GM18951 (cell line): ENCODE data around the gene PADI1.

Experiments
- POLR2A ChIP-seq: IDR thresholded peaks from 4 replicates; pipeline ENCODE4 v1.6.1; 2011; ENCODE audit warnings: mild to moderate bottlenecking; ENCODE audit not compliant: insufficient read length, insufficient read depth; ENCODE audit errors: extremely low read depth
- in situ Hi-C: fragments of 300-500 bp; cut with MboI; formaldehyde crosslinking; loops from one replicate; pipeline ENCODE4 v1.12.0; 2022; ENCODE audit warnings: low sequenced_read_pairs, mixed read lengths, inconsistent platforms; ENCODE audit not compliant: unreplicated experiment

The PADI1 gene

DNA sequence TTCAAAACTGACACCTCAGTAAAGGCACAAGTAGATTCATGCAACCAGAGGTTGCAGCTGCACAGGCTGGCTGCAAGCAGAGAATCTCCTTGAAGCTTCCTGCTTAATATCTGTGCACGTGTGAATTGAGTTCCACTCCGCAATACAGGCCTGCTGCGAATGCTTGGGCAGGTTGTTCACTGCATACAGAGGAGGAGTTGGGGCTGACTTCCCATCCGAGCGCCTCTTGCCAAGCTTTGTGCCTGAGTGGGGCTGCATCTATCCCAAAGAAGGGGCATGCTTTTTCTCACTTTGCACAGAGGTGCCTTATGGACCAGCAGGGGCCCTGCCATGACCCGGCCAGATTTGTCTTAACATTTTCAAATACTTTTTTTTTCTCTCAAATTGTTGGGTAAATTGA is 17.9 kb upstream of the PADI1 start:
- no peak for TF ChIP-seq POLR2A

DNA sequence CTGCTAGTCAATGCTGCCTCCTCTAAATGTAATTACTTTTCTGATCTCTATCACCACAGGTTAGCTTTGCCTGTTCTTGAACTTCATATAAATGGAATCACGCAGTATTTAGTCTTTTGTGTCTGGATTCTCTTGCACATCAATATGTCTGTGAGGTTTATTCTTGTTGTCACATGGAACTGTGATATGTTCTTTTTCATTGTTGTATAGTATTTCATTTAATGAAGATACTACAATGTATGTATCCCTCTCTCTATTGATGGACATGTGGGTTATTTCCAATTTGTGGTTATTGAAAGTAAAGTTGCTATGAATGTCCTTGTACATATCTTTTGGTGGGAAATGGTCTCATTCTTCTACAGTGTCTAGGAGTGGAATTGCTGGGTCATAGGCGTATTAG is 16.7 kb upstream of the PADI1 start:
- TF ChIP-seq POLR2A, result no peak
- in situ Hi-C loops, result no loop called here

More for the DNA sequence above, 17.9 kb upstream of the PADI1 start:
- in situ Hi-C loops, result no loop called here

DNA sequence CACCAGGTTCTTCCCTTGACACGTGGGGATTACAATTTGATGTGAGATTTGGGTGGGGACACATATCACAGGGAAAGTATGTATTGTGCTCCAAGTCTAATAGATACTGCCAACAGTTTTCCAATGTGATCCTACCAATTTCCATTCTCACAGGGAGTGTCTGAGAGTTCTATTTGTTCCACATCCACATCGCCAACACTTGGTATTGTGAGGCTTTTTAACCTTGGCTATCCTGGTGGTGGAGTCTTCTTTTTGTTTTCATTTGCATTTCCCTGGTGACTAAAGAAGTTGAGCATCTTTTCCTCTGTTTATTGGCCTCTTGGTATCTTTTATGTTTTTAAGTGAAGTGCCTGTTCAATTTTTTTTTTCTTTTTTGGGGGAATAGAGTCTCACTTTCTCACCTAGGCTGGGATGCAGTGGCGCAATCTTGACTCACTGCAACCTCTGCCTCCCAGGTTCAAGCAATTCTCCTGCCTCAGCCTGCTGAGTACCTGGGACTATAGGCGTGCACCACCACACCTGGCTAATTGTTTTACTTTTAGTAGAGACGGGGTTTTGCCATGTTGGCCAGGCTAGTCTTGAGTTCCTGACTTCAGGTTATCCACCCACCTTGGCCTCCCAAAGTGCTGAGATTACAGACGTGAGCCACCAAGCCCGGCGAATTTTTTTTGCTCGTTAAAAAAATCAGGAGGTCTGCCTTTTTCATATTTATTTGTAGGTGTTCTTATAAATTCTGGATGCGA is 15.9 kb upstream of the PADI1 start:
- in situ Hi-C loops, result no loop called here
- no peak for TF ChIP-seq POLR2A

DNA sequence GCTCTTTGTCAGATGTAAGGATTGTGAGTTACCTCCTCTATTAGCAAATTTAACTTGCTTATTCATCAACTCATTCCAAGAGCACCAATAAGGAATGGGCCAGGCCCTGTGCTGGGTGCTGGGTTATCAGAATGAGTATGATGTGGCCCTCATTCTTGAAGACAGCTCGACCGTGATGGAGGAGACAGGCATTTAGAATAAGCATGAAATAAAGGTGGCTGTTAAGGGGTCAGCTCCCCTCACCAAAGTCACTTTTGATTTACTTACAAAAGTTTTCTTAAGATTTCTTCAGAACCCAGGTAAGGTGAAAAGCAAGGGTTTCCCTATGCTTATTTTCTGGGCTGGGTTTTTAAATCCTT is 15.3 kb upstream of the PADI1 start:
- in situ Hi-C loops, result no loop called here
- no peak for TF ChIP-seq POLR2A

- in situ Hi-C loops, result no loop called here
- no peak for TF ChIP-seq POLR2A
Measured at GRCh38 chr1:17190010-17190995, 14.6 kb upstream of the PADI1 start.

- in situ Hi-C loops, result no loop called here
Measured at GRCh38 chr1:17191990-17192242, 13.0 kb upstream of the PADI1 start.

DNA sequence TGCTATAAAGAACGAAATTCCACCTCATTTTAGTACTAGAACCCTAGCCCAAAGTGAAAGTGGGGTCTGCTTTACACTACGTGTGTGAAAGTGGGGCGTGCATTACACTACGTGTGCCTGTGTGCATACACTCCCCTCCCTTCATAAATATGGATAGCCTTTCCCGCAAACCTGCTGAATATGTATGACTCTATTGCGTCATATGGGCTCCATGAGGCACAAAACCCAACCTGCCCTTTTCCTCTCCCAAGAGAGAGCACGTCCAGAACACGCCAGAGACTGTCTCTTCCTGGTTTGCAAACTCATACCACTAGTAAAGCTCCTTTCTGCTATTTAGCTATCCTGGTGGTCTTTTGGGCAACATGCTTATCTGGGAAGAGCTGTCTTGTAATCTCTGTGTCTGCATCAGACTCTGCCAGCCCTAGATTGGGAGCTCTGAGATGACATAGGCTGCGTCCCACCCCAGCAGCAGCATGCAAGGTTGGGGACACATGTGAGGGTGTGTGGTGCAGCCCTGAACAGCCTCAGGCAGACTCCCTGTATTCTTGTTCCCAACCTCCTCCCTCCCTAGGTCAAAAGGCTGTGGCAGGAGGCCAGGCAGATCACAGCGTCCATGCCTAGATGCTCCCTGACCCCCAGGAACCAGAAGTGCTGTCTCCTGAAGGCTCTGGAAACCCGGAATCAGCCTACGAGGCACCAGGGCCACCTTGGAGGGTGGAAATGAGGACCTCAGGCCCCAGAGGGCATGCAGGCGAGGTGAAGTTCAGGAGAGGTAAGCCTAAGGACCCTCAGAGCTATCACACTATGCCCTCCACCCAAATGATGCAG is 12.3 kb upstream of the PADI1 start:
- TF ChIP-seq POLR2A, result no peak
- in situ Hi-C loops, result no loop called here

More at GRCh38 chr1:17191990-17192242, 13.0 kb upstream of the PADI1 start:
- no peak for TF ChIP-seq POLR2A

GRCh38 chr1:17193222-17194132 is 11.5 kb upstream of the PADI1 start:
- TF ChIP-seq POLR2A, result no peak
- in situ Hi-C loops, result no loop called here

- in situ Hi-C loops, result no loop called here
- TF ChIP-seq POLR2A, result no peak
Measured at GRCh38 chr1:17194133-17194475, 10.8 kb upstream of the PADI1 start.

DNA sequence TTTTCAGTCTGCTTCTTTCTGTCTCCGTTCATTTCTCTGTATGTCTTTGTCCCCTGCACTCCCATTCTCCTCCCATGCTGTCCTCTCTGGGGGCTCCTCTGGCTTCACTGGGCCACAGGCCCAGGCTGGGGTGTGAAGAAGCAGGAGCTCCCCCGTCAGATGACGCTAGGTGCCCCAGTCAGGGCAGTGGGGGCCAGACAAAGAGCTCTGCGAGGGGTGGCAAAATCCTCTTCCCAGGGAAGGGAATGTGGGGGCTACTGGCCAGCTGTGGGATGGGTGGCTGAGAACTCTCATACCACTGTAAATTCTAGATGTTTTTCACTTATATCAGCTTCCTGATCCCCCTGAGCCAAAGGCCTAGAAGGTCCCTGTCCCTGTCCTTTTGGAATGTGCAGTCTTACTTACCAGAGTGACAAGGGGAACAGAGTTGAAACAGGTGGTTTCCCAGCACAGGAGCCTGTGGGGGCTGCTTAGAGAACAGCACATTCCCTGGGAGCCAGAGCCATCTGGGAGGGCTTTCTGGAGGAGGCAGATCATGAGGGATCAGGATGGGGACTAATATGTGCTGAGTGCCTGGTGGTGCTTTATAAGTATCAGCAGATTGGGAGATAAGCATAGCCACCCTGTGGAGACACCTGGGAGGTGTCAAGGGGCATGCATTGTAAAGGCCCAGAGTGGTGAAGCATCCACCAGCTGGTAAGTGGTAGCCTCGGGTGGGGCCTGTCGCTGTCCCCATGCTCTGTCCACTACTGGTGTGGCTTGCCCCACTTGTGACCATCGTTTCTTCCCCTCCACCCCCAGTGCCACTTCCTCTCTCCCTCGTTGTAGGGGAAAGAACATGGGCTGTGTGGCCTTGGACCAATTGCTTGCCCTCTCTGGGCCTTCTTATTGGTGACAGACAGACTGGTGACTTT is 10.1 kb upstream of the PADI1 start:
- in situ Hi-C loops, result no loop called here
- no peak for TF ChIP-seq POLR2A

GRCh38 chr1:17195731-17196130 is 9.2 kb upstream of the PADI1 start:
- TF ChIP-seq POLR2A, result no peak
- in situ Hi-C loops, result no loop called here
